SK-N-SH (cell line): ENCODE data around the gene TEKT4. TPM values are rescaled to one million over a fixed set of nuclear protein-coding genes. Genes with fewer than 3 reads are reported as not detected.
"Not testable (repeated sequence)": the region's sequence is repeated elsewhere in the genome, so short reads cannot be mapped to it uniquely, and the experiment has no call there.

Experiments
- CTCF ChIA-PET: fragments of 300-600, 350-600 bp; formaldehyde crosslinking; extraction: SDS; loops from one replicate; lab custom pipeline; 2021; lab: Yijun Ruan, JAX
- POLR2A ChIA-PET: fragments of 350-600 bp; sonication (Branson Sonifier 250); formaldehyde crosslinking; extraction: SDS; loops from one replicate; lab custom pipeline; 2020; ENCODE audit warnings: antibody characterized with exemption, inconsistent platforms; lab: Yijun Ruan, JAX
- DNase-seq: peaks from one replicate; pipeline ENCODE4 v3.0.0; 2012
- H2AFZ ChIP-seq: fragments of 200-600 bp; sonication (generic); 2 replicates; pipeline ENCODE4 v1.8.1; 2016; ENCODE audit warnings: antibody characterized with exemption, mild to moderate bottlenecking, low read depth
- H3F3A ChIP-seq: fragments of 200-600 bp; sonication (generic); replicated peaks from 2 replicates; pipeline ENCODE3; 2016; ENCODE audit warnings: antibody characterized with exemption, mild to moderate bottlenecking; ENCODE audit not compliant: insufficient read depth
- H3K27ac ChIP-seq, 2 experiments: fragments of 200-500 bp in 1 of 2; fragments of 200-600 bp in 1 of 2; sonication (Bioruptor generic) in 1 of 2; sonication (generic), shearing (Covaris generic) in 1 of 2; 2 replicates each; pipeline versions ENCODE4 v1.5.1 to v1.6.1; 2014 to 2016; ENCODE audit warnings: low read depth in 2 of 2, inconsistent platforms in 1 of 2, low read length in 1 of 2, mild to moderate bottlenecking in 1 of 2, mixed read lengths in 1 of 2
- H3K27me3 ChIP-seq: fragments of 200-600 bp; sonication (generic), shearing (Covaris generic); 2 replicates; pipeline ENCODE4 v1.6.1; 2016; ENCODE audit warnings: mixed run types; ENCODE audit not compliant: insufficient read depth
- H3K36me3 ChIP-seq, 2 experiments: fragments of 200-500 bp in 1 of 2; fragments of 200-600 bp in 1 of 2; sonication (Bioruptor generic) in 1 of 2; sonication (generic) in 1 of 2; replicated peaks in 1 of 2; 2 replicates each; pipeline versions ENCODE3 to v1.5.1; 2014 to 2016; ENCODE audit warnings: low read length in 1 of 2, mild to moderate bottlenecking in 1 of 2; ENCODE audit not compliant: insufficient read depth in 2 of 2, control insufficient read depth in 1 of 2
- H3K4me1 ChIP-seq, 2 experiments: fragments of 200-500 bp in 1 of 2; fragments of 200-600 bp in 1 of 2; sonication (Bioruptor generic) in 1 of 2; sonication (generic), shearing (Covaris generic) in 1 of 2; 2 replicates each; pipeline versions ENCODE4 v1.5.1 to v1.6.1; 2014 to 2016; ENCODE audit warnings: low read depth in 1 of 2, low read length in 1 of 2, mixed run types in 1 of 2; ENCODE audit not compliant: insufficient read depth in 2 of 2, control insufficient read depth in 1 of 2
- H3K4me2 ChIP-seq: fragments of 200-600 bp; sonication (generic), shearing (Covaris generic); 2 replicates; pipeline ENCODE4 v1.6.1; 2017; ENCODE audit warnings: mixed run types
- H3K4me3 ChIP-seq, 2 experiments: fragments of 200-500 bp in 1 of 2; fragments of 200-600 bp in 1 of 2; sonication (Bioruptor generic) in 1 of 2; sonication (generic), shearing (Covaris generic) in 1 of 2; 2 replicates each; pipeline versions ENCODE4 v1.5.1 to v1.8.1; 2014 to 2016; ENCODE audit warnings: low read depth in 2 of 2, inconsistent platforms in 1 of 2, low read length in 1 of 2, mild to moderate bottlenecking in 1 of 2, mixed read lengths in 1 of 2, moderate library complexity in 1 of 2
- H3K79me2 ChIP-seq: fragments of 200-600 bp; sonication (generic); 2 replicates; pipeline ENCODE4 v1.8.1; 2017; ENCODE audit warnings: mild to moderate bottlenecking; ENCODE audit not compliant: insufficient read depth
- H3K9ac ChIP-seq: fragments of 200-600 bp; sonication (generic); 2 replicates; pipeline ENCODE4 v1.6.1; 2017; ENCODE audit warnings: mixed run types
- H3K9me2 ChIP-seq: fragments of 200-600 bp; sonication (generic); 2 replicates; pipeline ENCODE4 v1.6.1; 2017; ENCODE audit warnings: mixed run types
- H3K9me3 ChIP-seq: fragments of 200-600 bp; sonication (generic); 2 replicates; pipeline ENCODE4 v1.6.1; 2017; ENCODE audit warnings: mixed run types, mild to moderate bottlenecking, moderate library complexity
- H4K20me1 ChIP-seq: fragments of 200-600 bp; sonication (generic); 2 replicates; pipeline ENCODE4 v1.6.1; 2017; ENCODE audit warnings: mild to moderate bottlenecking, mixed run types; ENCODE audit not compliant: insufficient read depth
- FOXJ3 ChIP-seq: sonication (generic); formaldehyde crosslinking; IDR thresholded peaks from 2 replicates; pipeline ENCODE4 v1.5.1; 2020; ENCODE audit warnings: mild to moderate bottlenecking, missing genetic modification reagents
- GATA2 ChIP-seq: sonication (generic); formaldehyde crosslinking; IDR thresholded peaks from 2 replicates; pipeline ENCODE4 v1.5.0; 2020; ENCODE audit warnings: mild to moderate bottlenecking, missing genetic modification reagents
- WGBS: methylation state at CpG from one replicate; pipeline ENCODE4 v1.1.6; 2017; ENCODE audit warnings: low lambda C conversion rate; 5-methylcytosine and 5-hydroxymethylcytosine counted together
- polyA plus RNA-seq, 3 experiments: library from polyadenylated mRNA; depleted of rRNA; stranded (reverse); fragments of >200 nt; gene quantifications; 2 replicates each; pipeline ENCODE4 v1.2.3, GENCODE V29; 2012

Gene TEKT4
- not detected in 2 replicates for polyA plus RNA-seq (2012; rRNA removed)
- polyA plus RNA-seq (2012; cell fraction: cytosol; rRNA removed), result not detected in 2 replicates
- polyA plus RNA-seq (2012; cell fraction: nucleus; rRNA removed), result not detected in 2 replicates

- Histone ChIP-seq H2AFZ (no peak within 1 kb of the TSS), H3K9ac (no peak within 1 kb of the TSS), H3K79me2 (no peaks in the 10 kb centered on the region), H3K36me3 (no peaks in the 10 kb centered on the region), H3K27ac (no peak within 1 kb of the TSS), H3F3A (no peaks in the 10 kb centered on the region), H3K9me2 (no peaks in the 10 kb centered on the region), H3K4me2 (0 out of 2 replicates have a peak within 1 kb of the TSS, but pooled peaks have one; percentile 19), H3K9me3 (no peaks in the 10 kb centered on the region), H3K4me3 (no peak within 1 kb of the TSS), H4K20me1 (no peaks in the 10 kb centered on the region), H3K27me3 (peaks cover 28% of the 10 kb centered on the region; the same call in 1 of the 2 replicates), H3K4me1 (no peaks in the 10 kb centered on the region; a peak in 1 of 4 replicates)
- POLR2A ChIA-PET, result no interaction called here
- no peak for TF ChIP-seq FOXJ3 (CRISPR knock-in tag)
- TF ChIP-seq GATA2 (CRISPR knock-in tag), result no peak
- CTCF ChIA-PET, result interaction anchor here (0.9 kb wide), 1 partner anchor 114 kb away, joined by 3 read pairs; no protein-coding TSS in a partner anchor
- WGBS, result 20% methylated on average over 1 of the region's 59 CpGs
- peak; percentile 10 for DNase-seq
Observed at GRCh38 chr2:94871226-94872087, at the start of gene TEKT4. Gene TEKT4, plus strand, starts transcription at chr2:94871430. Its CDS starts 150 bp downstream, at chr2:94871580.

- H3K4me1 ChIP-seq, H3K9me3 ChIP-seq, DNase-seq, H3K79me2 ChIP-seq, H3K27me3 ChIP-seq, H3K9me2 ChIP-seq, H3K27ac ChIP-seq, H3K9ac ChIP-seq, H3K36me3 ChIP-seq, H4K20me1 ChIP-seq, H3K4me2 ChIP-seq, POLR2A ChIA-PET, H3K4me3 ChIP-seq, H2AFZ ChIP-seq, H3F3A ChIP-seq, CTCF ChIA-PET: not testable (repeated sequence)
- whole genome bisulfite sequencing, result 0% methylated on average over 2 of the region's 2 CpGs
Observed at GRCh38 chr2:94839224-94839623, 32.0 kb upstream of the TEKT4 start.

GRCh38 chr2:94856856-94857255 lies 14.4 kb upstream of the TEKT4 start:
- H4K20me1 ChIP-seq, H3K9ac ChIP-seq, H3F3A ChIP-seq, H3K36me3 ChIP-seq, H2AFZ ChIP-seq, POLR2A ChIA-PET, H3K9me2 ChIP-seq, H3K4me3 ChIP-seq, CTCF ChIA-PET, H3K27ac ChIP-seq, H3K9me3 ChIP-seq, H3K4me2 ChIP-seq, H3K79me2 ChIP-seq, H3K4me1 ChIP-seq, DNase-seq: not testable (repeated sequence)
- WGBS, result 2% methylated on average over 13 of the region's 35 CpGs
- H3K27me3 ChIP-seq, result peaks cover 34% of the 10 kb centered on the region; the same call in 1 of the 2 replicates

- H3K9me2 ChIP-seq, H3F3A ChIP-seq, H3K9ac ChIP-seq, H3K4me1 ChIP-seq, DNase-seq, CTCF ChIA-PET, H3K79me2 ChIP-seq, POLR2A ChIA-PET, H3K9me3 ChIP-seq, H3K4me3 ChIP-seq, H4K20me1 ChIP-seq, H3K27ac ChIP-seq, H2AFZ ChIP-seq, H3K36me3 ChIP-seq: not testable (repeated sequence)
- Histone ChIP-seq H3K4me2 (peak overlapping the region; percentile 24; the same call in 1 of the 2 replicates), H3K27me3 (peaks cover 39% of the 10 kb centered on the region; the same call in 1 of the 2 replicates)
- WGBS, result 3% methylated on average over 26 of the region's 58 CpGs
Observed at GRCh38 chr2:94857367-94858162, 13.7 kb upstream of the TEKT4 start.

- 17% methylated on average over 15 of the region's 38 CpGs for WGBS
- H3K9ac ChIP-seq, H2AFZ ChIP-seq, H3K4me3 ChIP-seq, DNase-seq, CTCF ChIA-PET, H3K4me1 ChIP-seq, H3K9me3 ChIP-seq, H3K27ac ChIP-seq, POLR2A ChIA-PET, H3K36me3 ChIP-seq, H3K4me2 ChIP-seq, H3K79me2 ChIP-seq, H3F3A ChIP-seq, H3K9me2 ChIP-seq, H4K20me1 ChIP-seq: not testable (repeated sequence)
- H3K27me3 ChIP-seq, result peaks cover 39% of the 10 kb centered on the region; the same call in 1 of the 2 replicates
Observed at GRCh38 chr2:94858163-94858888, 12.9 kb upstream of the TEKT4 start.
